Ectodermal cell (in vitro differentiated cells): ENCODE results near the gene SPACA7.

Experiments used
- H3K27ac ChIP-seq: 2 replicates; pipeline ENCODE4 v1.7.0; 2013; ENCODE audit warnings: mild to moderate bottlenecking, low read depth, low read length; ENCODE audit not compliant: insufficient read depth, poor library complexity, severe bottlenecking
- H3K27me3 ChIP-seq: 2 replicates; pipeline ENCODE4 v1.7.0; 2013; ENCODE audit warnings: mild to moderate bottlenecking, low read length; ENCODE audit not compliant: insufficient read depth, control insufficient read depth, poor library complexity, severe bottlenecking
- H3K36me3 ChIP-seq: one replicate; pipeline ENCODE4 v1.7.0; 2013; ENCODE audit warnings: low read length; ENCODE audit not compliant: control insufficient read depth, insufficient read depth
- H3K4me1 ChIP-seq: one replicate; pipeline ENCODE4 v1.7.0; 2013; ENCODE audit warnings: low read length; ENCODE audit not compliant: control insufficient read depth, insufficient read depth
- H3K4me3 ChIP-seq: 2 replicates; pipeline ENCODE4 v1.7.0; 2013; ENCODE audit warnings: low read depth, low read length, control low read depth; ENCODE audit not compliant: insufficient read depth
- H3K9me3 ChIP-seq: 2 replicates; pipeline ENCODE4 v1.7.0; 2013; ENCODE audit warnings: mild to moderate bottlenecking, low read length, moderate library complexity; ENCODE audit not compliant: control insufficient read depth
- WGBS, 2 experiments: methylation state at CpG; one replicate each; pipeline ENCODE4 v1.1.7; 2013; ENCODE audit warnings: missing lambda C conversion rate in 2 of 2; 5-methylcytosine and 5-hydroxymethylcytosine counted together

Gene SPACA7

GRCh38 chr13:112465251-112466131 is 89.3 kb downstream of the SPACA7 start:
- WGBS, 2 experiments = 94% methylated on average over 35 of the region's 35 CpGs
- Histone ChIP-seq H3K36me3 (no peaks in the 10 kb centered on the region), H3K27ac (no peak overlapping the region), H3K4me1 (no peaks in the 10 kb centered on the region), H3K9me3 (no peaks in the 10 kb centered on the region), H3K27me3 (no peaks in the 10 kb centered on the region), H3K4me3 (no peak overlapping the region)

GRCh38 chr13:112466132-112467058 is 90.2 kb downstream of the SPACA7 start:
- H3K36me3 ChIP-seq = no peaks in the 10 kb centered on the region
- no peak overlapping the region for H3K4me3 ChIP-seq
- no peak overlapping the region for H3K27ac ChIP-seq
- H3K27me3 ChIP-seq = no peaks in the 10 kb centered on the region
- 90 to 91% methylated on average over 40 of the region's 40 CpGs for WGBS, 2 experiments
- H3K9me3 ChIP-seq = no peaks in the 10 kb centered on the region
- no peaks in the 10 kb centered on the region for H3K4me1 ChIP-seq

- WGBS, 2 experiments = 93 to 96% methylated on average over 19 of the region's 19 CpGs
- H3K36me3 ChIP-seq = no peaks in the 10 kb centered on the region
- no peaks in the 10 kb centered on the region for H3K27me3 ChIP-seq
- H3K4me3 ChIP-seq = no peak overlapping the region
- H3K27ac ChIP-seq = no peak overlapping the region
- no peaks in the 10 kb centered on the region for H3K9me3 ChIP-seq
- no peaks in the 10 kb centered on the region for H3K4me1 ChIP-seq
These were observed 91.1 kb downstream of the SPACA7 start for GRCh38 chr13:112467236-112467635.

GRCh38 chr13:112468069-112468468 is 91.9 kb downstream of the SPACA7 start:
- Histone ChIP-seq H3K36me3 (no peaks in the 10 kb centered on the region), H3K4me3 (no peak overlapping the region), H3K9me3 (no peaks in the 10 kb centered on the region), H3K27ac (no peak overlapping the region), H3K4me1 (no peaks in the 10 kb centered on the region), H3K27me3 (no peaks in the 10 kb centered on the region)
- WGBS, 2 experiments = 91 to 92% methylated on average over 10 of the region's 10 CpGs

GRCh38 chr13:112469071-112469745 is 93.1 kb downstream of the SPACA7 start:
- H3K4me1 ChIP-seq = no peaks in the 10 kb centered on the region
- H3K9me3 ChIP-seq = no peaks in the 10 kb centered on the region
- no peak overlapping the region for H3K4me3 ChIP-seq
- H3K27ac ChIP-seq = no peak overlapping the region
- 93 to 95% methylated on average over 14 of the region's 14 CpGs for WGBS, 2 experiments
- no peaks in the 10 kb centered on the region for H3K27me3 ChIP-seq
- H3K36me3 ChIP-seq = no peaks in the 10 kb centered on the region

GRCh38 chr13:112473818-112474217 is 97.7 kb downstream of the SPACA7 start:
- Histone ChIP-seq H3K4me1 (no peaks in the 10 kb centered on the region), H3K36me3 (no peaks in the 10 kb centered on the region), H3K4me3 (no peak overlapping the region), H3K27ac (no peak overlapping the region), H3K27me3 (no peaks in the 10 kb centered on the region), H3K9me3 (no peaks in the 10 kb centered on the region)
- 96 to 97% methylated on average over 4 to 5 of the region's 5 CpGs for WGBS, 2 experiments

GRCh38 chr13:112474869-112475268 is 98.7 kb downstream of the SPACA7 start:
- Histone ChIP-seq H3K4me3 (no peak overlapping the region), H3K27ac (no peak overlapping the region), H3K36me3 (no peaks in the 10 kb centered on the region), H3K27me3 (no peaks in the 10 kb centered on the region), H3K4me1 (no peaks in the 10 kb centered on the region), H3K9me3 (no peaks in the 10 kb centered on the region)
- WGBS, 2 experiments = 89 to 91% methylated on average over 8 of the region's 8 CpGs

- H3K4me3 ChIP-seq = no peak overlapping the region
- H3K4me1 ChIP-seq = no peaks in the 10 kb centered on the region
- H3K27me3 ChIP-seq = no peaks in the 10 kb centered on the region
- no peaks in the 10 kb centered on the region for H3K36me3 ChIP-seq
- H3K27ac ChIP-seq = no peak overlapping the region
- no peaks in the 10 kb centered on the region for H3K9me3 ChIP-seq
- 91 to 96% methylated on average over 1 of the region's 1 CpG for WGBS, 2 experiments
These were observed 99.7 kb downstream of the SPACA7 start for GRCh38 chr13:112475889-112476288.

- H3K36me3 ChIP-seq = no peaks in the 10 kb centered on the region
- WGBS, 2 experiments = 88 to 92% methylated on average over 9 of the region's 9 CpGs
- H3K9me3 ChIP-seq = no peaks in the 10 kb centered on the region
- no peak overlapping the region for H3K27ac ChIP-seq
- no peaks in the 10 kb centered on the region for H3K4me1 ChIP-seq
- H3K27me3 ChIP-seq = no peaks in the 10 kb centered on the region
- no peak overlapping the region for H3K4me3 ChIP-seq
These were observed 101.0 kb downstream of the SPACA7 start for GRCh38 chr13:112477070-112477619.
